ENCODE data around the gene NXNL2.

DNA sequence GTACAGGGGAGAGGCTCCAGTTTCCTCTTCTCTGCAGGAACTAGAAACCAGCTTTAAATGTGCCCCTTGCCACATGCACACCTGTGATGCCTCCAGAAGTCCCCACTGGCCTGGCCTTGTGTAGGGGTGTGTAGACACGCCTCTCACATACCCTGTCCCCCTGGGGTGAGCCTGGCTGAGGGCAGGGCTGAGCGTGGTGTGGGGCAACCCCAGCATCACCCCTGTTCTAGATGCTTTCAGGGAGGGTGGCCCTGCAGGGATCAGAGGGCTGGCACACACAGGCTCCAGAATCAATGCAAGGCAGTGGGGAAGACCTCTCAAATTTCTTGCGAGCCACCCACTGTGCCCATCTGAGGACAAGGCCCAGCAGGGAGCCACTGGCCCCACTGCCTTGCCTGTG lies 54.7 kb downstream of the NXNL2 start:
- TF ChIP-seq IRF2 (CRISPR knock-in tag; IDR thresholded peaks at IDR 0.05; ENCODE audit: borderline replicate concordance, low read depth), result no peak
- TF ChIP-seq, protein P1, sequence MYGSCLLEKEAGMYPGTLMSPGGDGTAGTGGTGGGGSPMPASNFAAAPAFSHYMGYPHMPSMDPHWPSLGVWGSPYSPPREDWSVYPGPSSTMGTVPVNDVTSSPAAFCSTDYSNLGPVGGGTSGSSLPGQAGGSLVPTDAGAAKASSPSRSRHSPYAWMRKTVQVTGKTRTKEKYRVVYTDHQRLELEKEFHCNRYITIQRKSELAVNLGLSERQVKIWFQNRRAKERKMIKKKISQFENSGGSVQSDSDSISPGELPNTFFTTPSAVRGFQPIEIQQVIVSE (CRISPR knock-in tag; IDR thresholded peaks at IDR 0.05; ENCODE audit: borderline replicate concordance), result no peak

Data from WTC11 (cell line).